Measurements from ENCODE around the gene PPT2.

- no peak for TF ChIP-seq CTCF (conservative IDR thresholded peaks at IDR 0.05; ENCODE audit: low read depth in 2 of 2)
- no peak for TF ChIP-seq EZH2phosphoT487 (IDR thresholded peaks at IDR 0.05; ENCODE audit: unreplicated experiment)
These were observed 55.1 kb downstream of the PPT2 start for GRCh38 chr6:32208996-32209395.

All from GM23338 (cell line).